Islet of Langerhans (tissue), 1 donor: ENCODE data around the gene PCNX3.

Experiments used
- FAIRE-seq: peaks from one replicate; lab custom pipeline; 2011; peaks lifted over from hg19 to GRCh38; lab: Jason Lieb, UNC

PCNX3 gene

GRCh38 chr11:65580756-65581155, 34.8 kb upstream of the PCNX3 start:
- no peak for FAIRE-seq

GRCh38 chr11:65581928-65582327, 33.6 kb upstream of the PCNX3 start:
- no peak for FAIRE-seq

GRCh38 chr11:65583589-65583988, 32.0 kb upstream of the PCNX3 start:
- no peak for FAIRE-seq

- FAIRE-seq = no peak
These were observed 31.5 kb upstream of the PCNX3 start for GRCh38 chr11:65584106-65584505.

- FAIRE-seq = no peak
These were observed 30.8 kb upstream of the PCNX3 start for GRCh38 chr11:65584723-65585171.

- no peak for FAIRE-seq
These were observed 30.0 kb upstream of the PCNX3 start for GRCh38 chr11:65585396-65586246.

GRCh38 chr11:65586247-65586630, 29.3 kb upstream of the PCNX3 start:
- FAIRE-seq = no peak

GRCh38 chr11:65586676-65587075, 28.9 kb upstream of the PCNX3 start:
- FAIRE-seq = no peak

GRCh38 chr11:65588199-65589054, 27.1 kb upstream of the PCNX3 start:
- no peak for FAIRE-seq

- FAIRE-seq = no peak
These were observed 25.9 kb upstream of the PCNX3 start for GRCh38 chr11:65589444-65590239.

- no peak for FAIRE-seq
These were observed 25.3 kb upstream of the PCNX3 start for GRCh38 chr11:65590240-65590738.

- no peak for FAIRE-seq
These were observed 23.4 kb upstream of the PCNX3 start for GRCh38 chr11:65591939-65592857.

GRCh38 chr11:65592858-65593517, 22.6 kb upstream of the PCNX3 start:
- no peak for FAIRE-seq

- FAIRE-seq = no peak
These were observed 21.8 kb upstream of the PCNX3 start for GRCh38 chr11:65593518-65594414.

- FAIRE-seq = no peak
These were observed 20.4 kb upstream of the PCNX3 start for GRCh38 chr11:65595131-65595530.

- no peak for FAIRE-seq
These were observed 19.9 kb upstream of the PCNX3 start, which contains the start of gene KCNK7 for GRCh38 chr11:65595543-65596281. TSS of gene KCNK7 (minus strand) at chr11:65595800. CDS start at chr11:65595772, 28 bp downstream.

GRCh38 chr11:65596520-65596919, 19.1 kb upstream of the PCNX3 start:
- FAIRE-seq = no peak

GRCh38 chr11:65598258-65598699, 17.3 kb upstream of the PCNX3 start:
- no peak for FAIRE-seq
